Peyer's patch (tissue), 4 donors: ENCODE measurements around the gene LGALS7B. TPM values are rescaled to one million over a fixed set of nuclear protein-coding genes. Genes with fewer than 3 reads are reported as not detected.

Experiments
- DNase-seq, 3 donors: peaks; one replicate each; pipeline ENCODE4 v3.0.0-alpha.2; 2017 to 2019
- H3K27ac ChIP-seq, 4 donors: fragments of 200-600 bp; sonication (generic); one replicate each; pipeline ENCODE4 v1.5.1; 2016 to 2019
- H3K27me3 ChIP-seq, 2 donors: fragments of 200-600 bp; sonication (generic); one replicate each; pipeline ENCODE4 v1.5.1; 2019
- H3K36me3 ChIP-seq, 3 donors: fragments of 200-600 bp; sonication (generic); one replicate each; pipeline ENCODE4 v1.5.1; 2016 to 2019
- H3K4me1 ChIP-seq, 4 donors: fragments of 200-600 bp; sonication (generic); one replicate each; pipeline ENCODE4 v1.5.1; 2016 to 2019
- H3K4me3 ChIP-seq, 4 donors: fragments of 200-600 bp; sonication (generic); 1 replicate in 3 of 4; 2 replicates in 1 of 4; pipeline ENCODE4 v1.5.1; 2016 to 2019; ENCODE audit warnings: mild to moderate bottlenecking in 1 of 4
- H3K9me3 ChIP-seq, 4 donors: fragments of 200-600 bp; sonication (generic); one replicate each; pipeline ENCODE4 v1.5.1; 2016 to 2019; ENCODE audit warnings: mild to moderate bottlenecking in 1 of 4
- POLR2A ChIP-seq, 2 donors: fragments of 450-650 bp; IDR thresholded peaks; one replicate each; pipeline ENCODE4 v1.5.1; 2017; ENCODE audit warnings: antibody characterized with exemption in 2 of 2, mild to moderate bottlenecking in 2 of 2, moderate library complexity in 2 of 2
- total RNA-seq, 4 donors: library from RNA; depleted of rRNA; stranded (reverse); fragments of >200 nt; gene quantifications; one replicate each; pipeline ENCODE4 v1.1.0, GENCODE V29; 2016
- TF ChIP-seq, protein P1 (sequence below), 6 experiments: fragments of 450-650 bp in 4 of 6; fragments of 200-600 bp in 2 of 6; sonication (generic) in 1 of 6; IDR thresholded peaks; one replicate each; pipeline ENCODE4 v1.5.1; 2017 to 2019; ENCODE audit warnings: antibody characterized with exemption in 6 of 6, mild to moderate bottlenecking in 3 of 6, moderate library complexity in 1 of 6

Gene LGALS7B
- total RNA-seq, 4 donors from 2014 or later, result not detected

DNA sequence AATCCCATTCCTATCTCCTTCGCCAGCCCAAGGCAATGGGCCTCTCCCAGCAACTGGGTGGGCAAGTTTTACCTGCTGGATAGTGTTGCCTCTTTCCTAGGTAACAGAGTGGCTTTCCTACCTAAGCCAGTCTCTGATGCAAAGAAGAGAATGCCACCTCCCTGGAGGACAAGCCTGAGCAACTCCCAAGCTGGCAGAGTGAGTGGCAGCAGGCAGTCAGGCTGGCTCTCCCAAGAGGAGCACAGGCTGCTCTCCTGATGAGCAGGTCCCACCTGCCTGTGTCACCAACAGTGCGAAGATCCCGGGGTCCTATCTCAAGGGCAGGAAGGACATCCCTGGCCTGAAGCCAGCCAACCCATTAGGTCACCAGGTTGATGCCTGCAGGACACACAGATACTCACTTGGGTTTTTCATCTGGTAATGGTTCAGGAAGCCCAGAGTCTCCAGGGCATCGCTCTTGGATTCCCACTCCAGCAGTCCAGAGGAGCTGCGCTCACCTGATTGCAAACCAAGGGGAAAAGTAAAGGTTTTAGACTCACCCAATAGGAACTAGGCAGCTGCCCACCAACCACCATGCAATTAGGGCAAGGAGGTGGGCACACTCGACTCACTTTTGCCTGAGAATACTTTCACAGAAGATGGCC, 48.1 kb downstream of the LGALS7B start:
- Histone ChIP-seq H3K9me3 (no peaks in the 10 kb centered on the region), H3K4me3 (no peak overlapping the region), H3K27ac (peak overlapping the region in 1 of 4 donors; percentile 20), H3K36me3 (peaks cover 0 to 63% (median 0%) of the 10 kb centered on the region in 3 donors), H3K4me1 (peaks cover 0 to 13% (median 3%) of the 10 kb centered on the region in 4 donors), H3K27me3 (no peaks in the 10 kb centered on the region)
- no peak for DNase-seq
- TF ChIP-seq POLR2A (IDR thresholded peaks at IDR 0.05), result no peak
- TF ChIP-seq, protein P1, sequence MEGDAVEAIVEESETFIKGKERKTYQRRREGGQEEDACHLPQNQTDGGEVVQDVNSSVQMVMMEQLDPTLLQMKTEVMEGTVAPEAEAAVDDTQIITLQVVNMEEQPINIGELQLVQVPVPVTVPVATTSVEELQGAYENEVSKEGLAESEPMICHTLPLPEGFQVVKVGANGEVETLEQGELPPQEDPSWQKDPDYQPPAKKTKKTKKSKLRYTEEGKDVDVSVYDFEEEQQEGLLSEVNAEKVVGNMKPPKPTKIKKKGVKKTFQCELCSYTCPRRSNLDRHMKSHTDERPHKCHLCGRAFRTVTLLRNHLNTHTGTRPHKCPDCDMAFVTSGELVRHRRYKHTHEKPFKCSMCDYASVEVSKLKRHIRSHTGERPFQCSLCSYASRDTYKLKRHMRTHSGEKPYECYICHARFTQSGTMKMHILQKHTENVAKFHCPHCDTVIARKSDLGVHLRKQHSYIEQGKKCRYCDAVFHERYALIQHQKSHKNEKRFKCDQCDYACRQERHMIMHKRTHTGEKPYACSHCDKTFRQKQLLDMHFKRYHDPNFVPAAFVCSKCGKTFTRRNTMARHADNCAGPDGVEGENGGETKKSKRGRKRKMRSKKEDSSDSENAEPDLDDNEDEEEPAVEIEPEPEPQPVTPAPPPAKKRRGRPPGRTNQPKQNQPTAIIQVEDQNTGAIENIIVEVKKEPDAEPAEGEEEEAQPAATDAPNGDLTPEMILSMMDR (IDR thresholded peaks at IDR 0.05), result no peak

DNA sequence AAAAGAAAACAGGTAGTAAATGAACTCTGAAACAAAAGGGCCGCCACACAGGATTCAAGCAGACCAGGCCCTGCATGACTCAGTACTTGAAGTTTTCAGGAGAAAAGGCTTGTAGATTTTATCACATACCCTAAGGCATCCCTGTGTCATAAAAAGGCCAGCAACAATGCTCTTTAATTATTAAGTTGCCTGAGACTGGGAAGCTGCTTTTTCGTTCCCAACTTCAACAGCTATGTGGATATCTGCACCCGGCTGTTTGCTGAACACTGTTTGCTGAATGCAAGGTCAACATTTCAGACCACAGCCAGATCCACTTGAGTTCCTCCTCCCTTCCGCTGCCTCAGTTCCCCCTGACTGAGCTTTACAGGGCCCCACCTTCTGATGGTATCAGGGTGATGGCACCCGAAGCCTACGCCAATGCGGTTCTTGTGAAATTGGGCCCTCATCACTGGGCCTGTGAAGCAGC, 48.7 kb downstream of the LGALS7B start:
- H3K36me3 ChIP-seq, result peaks cover 0 to 68% (median 0%) of the 10 kb centered on the region in 3 donors
- peak overlapping the region in 1 of 4 donors; percentile 45 for H3K27ac ChIP-seq
- H3K9me3 ChIP-seq, result no peaks in the 10 kb centered on the region
- H3K4me3 ChIP-seq, result no peak overlapping the region
- TF ChIP-seq POLR2A (IDR thresholded peaks at IDR 0.05), result no peak
- TF ChIP-seq, protein P1 (IDR thresholded peaks at IDR 0.05), result no peak
- H3K4me1 ChIP-seq, result peaks cover 0 to 12% (median 3%) of the 10 kb centered on the region in 4 donors
- no peaks in the 10 kb centered on the region for H3K27me3 ChIP-seq
- no peak for DNase-seq

DNA sequence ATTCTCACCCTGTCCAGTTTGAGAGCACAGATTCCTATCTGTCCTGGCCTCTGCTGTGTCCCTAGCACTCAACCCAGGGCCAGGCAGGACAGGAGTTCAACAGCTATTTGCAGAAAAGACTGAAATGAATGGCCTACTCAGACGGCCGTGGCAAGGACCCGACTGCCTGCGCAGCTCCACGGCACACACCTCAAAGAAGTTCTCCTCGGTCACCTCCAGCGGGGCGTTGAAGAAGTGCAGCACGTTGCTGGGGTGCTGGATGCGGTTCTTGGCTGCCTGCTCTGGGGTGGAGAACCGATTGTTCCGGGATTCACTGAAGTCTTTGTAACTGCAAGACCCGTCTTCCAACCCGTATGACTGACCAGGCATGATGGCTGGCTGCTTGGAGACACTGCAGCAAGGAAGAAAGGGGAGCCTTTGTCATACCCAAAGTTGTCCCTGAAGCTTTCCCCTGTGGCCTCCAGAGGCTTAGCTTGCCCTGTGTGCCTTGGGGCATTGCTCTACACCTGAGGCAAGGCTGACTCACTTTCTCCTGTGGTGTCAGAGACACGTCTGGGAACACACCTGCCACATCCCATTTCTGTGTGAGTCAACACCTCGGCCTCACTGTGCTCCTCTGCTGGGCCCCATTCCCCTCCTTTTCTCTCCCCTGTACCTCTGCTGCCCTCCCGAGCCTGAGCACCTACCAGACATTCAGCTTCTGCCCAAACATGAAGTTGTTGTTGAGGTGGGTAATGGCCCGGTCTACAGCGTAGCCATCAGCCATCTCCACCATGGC, 49.4 kb downstream of the LGALS7B start:
- Histone ChIP-seq H3K9me3 (no peaks in the 10 kb centered on the region), H3K4me3 (no peak overlapping the region), H3K27ac (peak overlapping the region in 1 of 4 donors; percentile 45), H3K4me1 (peaks cover 0 to 19% (median 11%) of the 10 kb centered on the region in 4 donors), H3K36me3 (peaks cover 0 to 76% (median 0%) of the 10 kb centered on the region in 3 donors), H3K27me3 (no peaks in the 10 kb centered on the region)
- TF ChIP-seq POLR2A (IDR thresholded peaks at IDR 0.05), result no peak
- TF ChIP-seq, protein P1 (IDR thresholded peaks at IDR 0.05), result peak in 1 of 6 experiments; percentile 5
- peak in 1 of 3 donors; percentile 66 for DNase-seq

DNA sequence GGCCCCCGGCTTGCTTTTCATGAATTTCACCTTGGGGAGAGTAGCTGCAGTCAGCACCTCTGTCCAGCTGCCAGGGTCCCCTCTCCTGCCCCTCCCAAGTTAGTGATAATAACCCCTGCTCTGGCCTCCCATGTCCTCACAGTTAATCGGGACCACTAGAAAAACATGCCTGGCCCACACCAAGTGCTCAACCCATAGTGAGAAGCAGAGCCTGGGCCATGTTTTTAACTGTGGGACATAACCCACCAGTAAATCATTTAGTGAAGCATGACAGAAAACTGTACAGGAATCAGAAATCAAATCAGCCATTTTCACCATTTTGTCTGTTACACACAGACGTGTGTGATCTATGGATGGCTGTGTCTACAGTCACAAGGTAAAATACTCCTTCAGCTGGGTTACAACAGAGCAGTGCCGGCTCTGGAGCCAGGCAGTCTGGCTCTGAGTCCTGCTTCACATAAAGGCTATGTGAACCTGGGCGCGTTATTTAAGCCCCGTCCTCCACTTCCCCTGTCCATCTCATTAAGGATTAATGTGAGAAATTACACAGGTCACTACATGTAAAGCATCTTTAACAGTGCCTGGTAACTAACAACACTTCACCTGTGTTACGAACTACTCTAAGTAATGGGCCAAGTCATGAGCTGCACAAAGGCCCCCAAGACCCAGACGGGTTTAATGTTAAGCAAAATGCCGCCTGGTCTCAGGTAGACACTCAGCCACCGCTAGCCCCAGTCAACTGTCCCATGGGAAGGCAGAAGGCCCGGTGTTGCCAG, 50.2 kb downstream of the LGALS7B start:
- Histone ChIP-seq H3K27me3 (no peaks in the 10 kb centered on the region), H3K4me3 (no peak overlapping the region), H3K36me3 (peaks cover 0 to 83% (median 4%) of the 10 kb centered on the region in 3 donors), H3K4me1 (peaks cover 0 to 19% (median 16%) of the 10 kb centered on the region in 4 donors), H3K27ac (peak overlapping the region in 1 of 4 donors; percentile 45), H3K9me3 (no peaks in the 10 kb centered on the region)
- no peak for DNase-seq
- TF ChIP-seq, protein P1 (IDR thresholded peaks at IDR 0.05), result no peak
- TF ChIP-seq POLR2A (IDR thresholded peaks at IDR 0.05), result no peak
